ENCODE measurements around the gene WFIKKN1. TPM values are rescaled to one million over a fixed set of nuclear protein-coding genes. Genes with fewer than 3 reads are reported as not detected.

Gene WFIKKN1
- total and polyA plus RNA-seq, 2 of the 13 experiments (the other 11 are each of a cell fraction or from before 2014, with no cell fraction given) = 1.7 to 4.9 TPM

DNA sequence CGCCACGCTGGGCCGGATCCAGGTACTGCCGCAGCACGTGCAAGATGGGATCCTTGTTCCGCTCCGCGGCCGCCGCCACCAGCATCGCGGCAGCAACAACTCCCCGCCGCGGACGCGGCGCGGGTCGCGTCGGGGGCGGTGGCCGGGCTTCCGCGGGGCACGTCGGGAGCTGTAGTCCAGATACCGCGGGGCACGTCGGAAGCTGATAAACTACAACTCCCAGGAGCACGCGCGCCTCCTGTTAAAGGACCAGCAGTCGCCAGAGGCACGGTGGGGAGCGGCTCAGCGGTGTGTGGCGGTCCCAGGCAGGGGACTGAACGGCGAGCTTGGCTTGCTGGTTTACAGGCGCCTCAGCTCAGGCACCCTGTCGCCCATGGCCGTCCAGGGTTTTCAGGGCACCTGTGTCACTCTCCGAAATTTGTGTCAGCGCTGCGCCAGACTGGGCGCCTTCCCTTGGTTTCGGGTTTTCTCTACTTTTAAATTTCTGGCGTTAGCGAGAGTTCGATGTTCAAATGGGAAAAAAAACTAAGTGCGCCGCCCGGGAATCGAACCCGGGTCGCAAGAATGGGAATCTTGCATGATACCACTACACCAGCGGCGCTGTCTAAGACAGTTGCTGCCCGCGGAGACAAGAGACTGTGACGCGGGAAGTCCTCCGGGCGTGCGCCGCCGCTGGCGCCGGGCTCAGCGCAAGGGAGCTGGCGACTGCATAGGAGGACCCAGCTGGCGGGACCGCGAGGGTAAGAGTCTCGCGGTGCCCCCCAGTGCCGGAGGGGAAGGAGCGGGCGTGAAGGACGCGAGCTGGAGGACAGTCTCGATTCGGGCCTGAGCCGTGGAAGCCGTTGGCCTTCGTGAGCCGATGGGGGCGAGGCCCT is 5.7 kb downstream of the WFIKKN1 start, which contains the start of gene METTL26 (continued):
- TF ChIP-seq CENPX (CRISPR knock-in tag; IDR thresholded peaks at IDR 0.05) = no peak
- peak; percentile 70; the same call in 1 of the 2 replicates for TF ChIP-seq GFI1 (CRISPR knock-in tag; IDR thresholded peaks at IDR 0.05; ENCODE audit: borderline replicate concordance)
- no peak for TF ChIP-seq ZNF564 (CRISPR knock-in tag; IDR thresholded peaks at IDR 0.05)
- TF ChIP-seq, protein P1, sequence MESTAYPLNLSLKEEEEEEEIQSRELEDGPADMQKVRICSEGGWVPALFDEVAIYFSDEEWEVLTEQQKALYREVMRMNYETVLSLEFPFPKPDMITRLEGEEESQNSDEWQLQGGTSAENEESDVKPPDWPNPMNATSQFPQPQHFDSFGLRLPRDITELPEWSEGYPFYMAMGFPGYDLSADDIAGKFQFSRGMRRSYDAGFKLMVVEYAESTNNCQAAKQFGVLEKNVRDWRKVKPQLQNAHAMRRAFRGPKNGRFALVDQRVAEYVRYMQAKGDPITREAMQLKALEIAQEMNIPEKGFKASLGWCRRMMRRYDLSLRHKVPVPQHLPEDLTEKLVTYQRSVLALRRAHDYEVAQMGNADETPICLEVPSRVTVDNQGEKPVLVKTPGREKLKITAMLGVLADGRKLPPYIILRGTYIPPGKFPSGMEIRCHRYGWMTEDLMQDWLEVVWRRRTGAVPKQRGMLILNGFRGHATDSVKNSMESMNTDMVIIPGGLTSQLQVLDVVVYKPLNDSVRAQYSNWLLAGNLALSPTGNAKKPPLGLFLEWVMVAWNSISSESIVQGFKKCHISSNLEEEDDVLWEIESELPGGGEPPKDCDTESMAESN (CRISPR knock-in tag; conservative IDR thresholded peaks at IDR 0.05) = peak; percentile 87; the same call in 1 of the 2 replicates
- TF ChIP-seq, protein P2, sequence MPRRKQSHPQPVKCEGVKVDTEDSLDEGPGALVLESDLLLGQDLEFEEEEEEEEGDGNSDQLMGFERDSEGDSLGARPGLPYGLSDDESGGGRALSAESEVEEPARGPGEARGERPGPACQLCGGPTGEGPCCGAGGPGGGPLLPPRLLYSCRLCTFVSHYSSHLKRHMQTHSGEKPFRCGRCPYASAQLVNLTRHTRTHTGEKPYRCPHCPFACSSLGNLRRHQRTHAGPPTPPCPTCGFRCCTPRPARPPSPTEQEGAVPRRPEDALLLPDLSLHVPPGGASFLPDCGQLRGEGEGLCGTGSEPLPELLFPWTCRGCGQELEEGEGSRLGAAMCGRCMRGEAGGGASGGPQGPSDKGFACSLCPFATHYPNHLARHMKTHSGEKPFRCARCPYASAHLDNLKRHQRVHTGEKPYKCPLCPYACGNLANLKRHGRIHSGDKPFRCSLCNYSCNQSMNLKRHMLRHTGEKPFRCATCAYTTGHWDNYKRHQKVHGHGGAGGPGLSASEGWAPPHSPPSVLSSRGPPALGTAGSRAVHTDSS (CRISPR knock-in tag; conservative IDR thresholded peaks at IDR 0.05) = 0 out of 2 replicates have a peak, but pooled peaks have one; percentile 16
- 0 out of 2 replicates have a peak, but pooled peaks have one; percentile 64 for TF ChIP-seq MEIS1 (CRISPR knock-in tag; IDR thresholded peaks at IDR 0.05; ENCODE audit: borderline replicate concordance)
- TF ChIP-seq ZNF44 (CRISPR knock-in tag; IDR thresholded peaks at IDR 0.05) = no peak
- TF ChIP-seq ZNF354B (CRISPR knock-in tag; IDR thresholded peaks at IDR 0.05) = peak; percentile 52; the same call in 1 of the 2 replicates
- no peak; the same call in none of the 2 replicates for TF ChIP-seq ZNF256 (CRISPR knock-in tag; conservative IDR thresholded peaks at IDR 0.05)
- no peak for TF ChIP-seq ZNF850 (CRISPR knock-in tag; conservative IDR thresholded peaks at IDR 0.05)
- TF ChIP-seq ADNP (CRISPR knock-in tag; IDR thresholded peaks at IDR 0.05) = no peak
- TF ChIP-seq CEBPB (IDR thresholded peaks at IDR 0.05; ENCODE audit: borderline replicate concordance, low read depth, low read length) = no peak
- TF ChIP-seq, protein P3, sequence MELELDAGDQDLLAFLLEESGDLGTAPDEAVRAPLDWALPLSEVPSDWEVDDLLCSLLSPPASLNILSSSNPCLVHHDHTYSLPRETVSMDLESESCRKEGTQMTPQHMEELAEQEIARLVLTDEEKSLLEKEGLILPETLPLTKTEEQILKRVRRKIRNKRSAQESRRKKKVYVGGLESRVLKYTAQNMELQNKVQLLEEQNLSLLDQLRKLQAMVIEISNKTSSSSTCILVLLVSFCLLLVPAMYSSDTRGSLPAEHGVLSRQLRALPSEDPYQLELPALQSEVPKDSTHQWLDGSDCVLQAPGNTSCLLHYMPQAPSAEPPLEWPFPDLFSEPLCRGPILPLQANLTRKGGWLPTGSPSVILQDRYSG (CRISPR knock-in tag; IDR thresholded peaks at IDR 0.05) = no peak
- no peak for TF ChIP-seq SRF (IDR thresholded peaks at IDR 0.05; ENCODE audit: low read depth, low read length)
- TF ChIP-seq ZNF720 (CRISPR knock-in tag; IDR thresholded peaks at IDR 0.05) = no peak
- TF ChIP-seq ZNF83 (CRISPR knock-in tag; IDR thresholded peaks at IDR 0.05; ENCODE audit: borderline replicate concordance) = no peak
- no peak for TF ChIP-seq ZNF841 (CRISPR knock-in tag; IDR thresholded peaks at IDR 0.05; ENCODE audit: borderline replicate concordance)
- peak; percentile 80; the same call in 1 of the 2 replicates for TF ChIP-seq CBFB (CRISPR knock-in tag; IDR thresholded peaks at IDR 0.05)
- TF ChIP-seq ZNF773 (CRISPR knock-in tag; IDR thresholded peaks at IDR 0.05; ENCODE audit: borderline replicate concordance) = no peak
- TF ChIP-seq ZNF777 (CRISPR knock-in tag; IDR thresholded peaks at IDR 0.05) = peak; percentile 98
- TF ChIP-seq SMAD3 (CRISPR knock-in tag; IDR thresholded peaks at IDR 0.05) = no peak; the same call in 1 of the 2 replicates
- no peak for TF ChIP-seq SYNCRIP (IDR thresholded peaks at IDR 0.05; ENCODE audit: insufficient read depth, low read depth, low read length)
- TF ChIP-seq, protein P4, sequence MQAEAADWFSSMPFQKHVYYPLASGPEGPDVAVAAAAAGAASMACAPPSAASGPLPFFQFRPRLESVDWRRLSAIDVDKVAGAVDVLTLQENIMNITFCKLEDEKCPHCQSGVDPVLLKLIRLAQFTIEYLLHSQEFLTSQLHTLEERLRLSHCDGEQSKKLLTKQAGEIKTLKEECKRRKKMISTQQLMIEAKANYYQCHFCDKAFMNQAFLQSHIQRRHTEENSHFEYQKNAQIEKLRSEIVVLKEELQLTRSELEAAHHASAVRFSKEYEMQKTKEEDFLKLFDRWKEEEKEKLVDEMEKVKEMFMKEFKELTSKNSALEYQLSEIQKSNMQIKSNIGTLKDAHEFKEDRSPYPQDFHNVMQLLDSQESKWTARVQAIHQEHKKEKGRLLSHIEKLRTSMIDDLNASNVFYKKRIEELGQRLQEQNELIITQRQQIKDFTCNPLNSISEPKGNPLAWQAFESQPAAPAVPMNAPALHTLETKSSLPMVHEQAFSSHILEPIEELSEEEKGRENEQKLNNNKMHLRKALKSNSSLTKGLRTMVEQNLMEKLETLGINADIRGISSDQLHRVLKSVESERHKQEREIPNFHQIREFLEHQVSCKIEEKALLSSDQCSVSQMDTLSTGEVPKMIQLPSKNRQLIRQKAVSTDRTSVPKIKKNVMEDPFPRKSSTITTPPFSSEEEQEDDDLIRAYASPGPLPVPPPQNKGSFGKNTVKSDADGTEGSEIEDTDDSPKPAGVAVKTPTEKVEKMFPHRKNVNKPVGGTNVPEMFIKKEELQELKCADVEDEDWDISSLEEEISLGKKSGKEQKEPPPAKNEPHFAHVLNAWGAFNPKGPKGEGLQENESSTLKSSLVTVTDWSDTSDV (CRISPR knock-in tag; IDR thresholded peaks at IDR 0.05) = no peak
